K562 (cell line): ENCODE measurements around the gene CRYZ. TPM values are rescaled to one million over a fixed set of nuclear protein-coding genes. Genes with fewer than 3 reads are reported as not detected.

Experiments used
- ATAC-seq: fragments of 200-7000 bp; cut with Tn5 transposase; 3 replicates; pipeline ENCODE4 v1.9.1; 2020; ENCODE audit warnings: moderate library complexity
- BruUV-seq: library from RNA; stranded (reverse); fragments of 400-500 nt; replicated peaks from 2 replicates; lab custom pipeline; 2021; lab: Mats Ljungman, UMichigan
- CTCF ChIA-PET: fragments of 300-600 bp; formaldehyde crosslinking; extraction: SDS; loops from one replicate; lab custom pipeline; 2021; ENCODE audit warnings: low intra/inter-chr PET ratio; lab: Yijun Ruan, JAX
- POLR2A ChIA-PET: fragments of 300-600, 350-650 bp; sonication (Branson Sonifier 250); formaldehyde crosslinking; extraction: SDS; loops from one replicate; lab custom pipeline; 2021; ENCODE audit warnings: antibody characterized with exemption, inconsistent platforms; lab: Yijun Ruan, JAX
- DNase-seq, 4 experiments: peaks; one replicate each; pipeline versions ENCODE4 v3.0.0 to v3.0.0-alpha.2; 2011 to 2018; ENCODE audit warnings: low spot score in 3 of 4, mixed read lengths in 3 of 4; ENCODE audit errors: extremely low read depth in 1 of 4
- FAIRE-seq: peaks from 2 replicates; lab custom pipeline; 2011; peaks lifted over from hg19 to GRCh38; lab: Jason Lieb, UNC
- H2AFZ ChIP-seq: 2 replicates; pipeline ENCODE4 v1.6.0; 2011; ENCODE audit warnings: low read depth, low read length, control low read depth, inconsistent platforms
- H3K27ac ChIP-seq: fragments of 200-600 bp; 3 replicates; pipeline ENCODE4 v1.8.0; 2011; ENCODE audit warnings: low read depth, mild to moderate bottlenecking, control low read depth, inconsistent platforms, low read length, moderate library complexity, mixed read lengths; ENCODE audit errors: extremely low read depth
- H3K27me3 ChIP-seq, 2 experiments: fragments of 300-600 bp in 1 of 2; 2 replicates in 1 of 2; 3 replicates in 1 of 2; pipeline versions ENCODE4 v1.6.0 to v1.8.0; 2011; ENCODE audit warnings: inconsistent platforms in 2 of 2, low read length in 2 of 2, mild to moderate bottlenecking in 1 of 2, mixed read lengths in 1 of 2, moderate library complexity in 1 of 2; ENCODE audit not compliant: control insufficient read depth in 2 of 2, insufficient read depth in 2 of 2
- H3K36me3 ChIP-seq: fragments of 300-600 bp; 3 replicates; pipeline ENCODE4 v1.8.0; 2011; ENCODE audit warnings: mild to moderate bottlenecking, low read length, inconsistent platforms; ENCODE audit not compliant: control insufficient read depth, insufficient read depth
- H3K4me1 ChIP-seq, 2 experiments: fragments of 200-600 bp in 1 of 2; replicated peaks in 1 of 2; 2 replicates in 1 of 2; 3 replicates in 1 of 2; pipeline versions ENCODE4 v1.5.1 to v1.8.0; 2011; ENCODE audit warnings: inconsistent platforms in 2 of 2, low read length in 2 of 2, mild to moderate bottlenecking in 1 of 2, mixed read lengths in 1 of 2, moderate library complexity in 1 of 2; ENCODE audit not compliant: control insufficient read depth in 2 of 2, insufficient read depth in 2 of 2
- H3K4me2 ChIP-seq: 2 replicates; pipeline ENCODE4 v1.6.1; 2011; ENCODE audit warnings: low read length, control low read depth, inconsistent platforms, mixed read lengths; ENCODE audit not compliant: insufficient read depth
- H3K4me3 ChIP-seq: fragments of 200-600 bp; sonication (generic), shearing (Covaris generic); 2 replicates; pipeline ENCODE4 v1.5.1; 2016; ENCODE audit warnings: control low read depth, inconsistent platforms
- H3K79me2 ChIP-seq: fragments of 200-600 bp; 3 replicates; pipeline ENCODE4 v1.8.0; 2011; ENCODE audit warnings: low read length, inconsistent platforms; ENCODE audit not compliant: control insufficient read depth, insufficient read depth
- H3K9ac ChIP-seq, 2 experiments: 2 replicates each; pipeline versions ENCODE4 v1.6.0 to v1.6.1; 2011; ENCODE audit warnings: low read depth in 2 of 2, low read length in 2 of 2, control low read depth in 1 of 2, inconsistent platforms in 1 of 2, mild to moderate bottlenecking in 1 of 2, mixed read lengths in 1 of 2; ENCODE audit not compliant: insufficient read depth in 1 of 2
- H3K9me1 ChIP-seq: one replicate; pipeline ENCODE4 v1.6.0; 2011; ENCODE audit warnings: inconsistent platforms, mild to moderate bottlenecking, low read length, moderate library complexity; ENCODE audit not compliant: control insufficient read depth, insufficient read depth
- H3K9me3 ChIP-seq: replicated peaks from 2 replicates; pipeline ENCODE4 v1.5.1; 2011; ENCODE audit warnings: low read depth, low read length, inconsistent platforms; ENCODE audit not compliant: control insufficient read depth, insufficient read depth
- H4K20me1 ChIP-seq: replicated peaks from 2 replicates; pipeline ENCODE4 v1.6.1; 2011; ENCODE audit warnings: low read length, inconsistent platforms, mixed read lengths; ENCODE audit not compliant: control insufficient read depth, insufficient read depth
- ATF1 ChIP-seq, 2 experiments: fragments of 450-650 bp in 1 of 2; IDR thresholded peaks; 2 replicates each; pipeline ENCODE4 v1.6.1; 2016; ENCODE audit warnings: missing compliant biosample characterization in 1 of 2, missing genetic modification characterization in 1 of 2
- CCAR2 ChIP-seq: fragments of 200-400 bp; formaldehyde crosslinking; IDR thresholded peaks from 2 replicates; pipeline ENCODE4 v1.6.1; 2017; ENCODE audit warnings: mild to moderate bottlenecking, low read depth, low read length
- CLOCK ChIP-seq: fragments of 250-450 bp; sonication (Bioruptor Pico); IDR thresholded peaks from 2 replicates; pipeline ENCODE4 v1.4.0; 2020; ENCODE audit warnings: mild to moderate bottlenecking, moderate library complexity, borderline replicate concordance
- EHMT2 ChIP-seq: fragments of 450-650 bp; IDR thresholded peaks from 2 replicates; pipeline ENCODE4 v1.6.1; 2018; ENCODE audit warnings: antibody characterized with exemption
- FOS ChIP-seq: IDR thresholded peaks from 3 replicates; pipeline ENCODE4 v1.6.1; 2011; ENCODE audit not compliant: insufficient read length; ENCODE audit errors: extremely low read depth
- HCFC1 ChIP-seq: IDR thresholded peaks from 2 replicates; pipeline ENCODE4 v1.6.1; 2012; ENCODE audit warnings: low read depth, low read length, improper control_type of control experiment
- LARP7 ChIP-seq: fragments of 450-650 bp; IDR thresholded peaks from 2 replicates; pipeline ENCODE4 v1.6.1; 2016
- PHF8 ChIP-seq: fragments of 200-600 bp; sonication (generic); IDR thresholded peaks from 2 replicates; pipeline ENCODE4 v1.6.1; 2012; ENCODE audit warnings: mixed run types, mild to moderate bottlenecking, inconsistent platforms, low read length, moderate library complexity, borderline replicate concordance
- SPI1 ChIP-seq: IDR thresholded peaks from 2 replicates; pipeline ENCODE4 v1.6.1; 2011; ENCODE audit warnings: low read depth, low read length, control low read depth, borderline replicate concordance
- ZNF232 ChIP-seq: sonication (generic); formaldehyde crosslinking; IDR thresholded peaks from 2 replicates; pipeline ENCODE4 v1.8.0; 2022; ENCODE audit warnings: mild to moderate bottlenecking, missing genetic modification reagents
- ZNF561 ChIP-seq: fragments of 450-650 bp; formaldehyde crosslinking; conservative IDR thresholded peaks from 2 replicates; pipeline ENCODE4 v1.4.0; 2020; ENCODE audit warnings: mild to moderate bottlenecking, moderate library complexity
- in situ Hi-C: fragments of 300-500 bp; cut with MboI; formaldehyde crosslinking; loops from 4 replicates; pipeline ENCODE4 v1.15.0; 2018; ENCODE audit warnings: inconsistent platforms, mixed read lengths
- intact Hi-C: fragments of 100-400 bp; cut with micrococcal nuclease; formaldehyde crosslinking; loops from 2 replicates; pipeline ENCODE4 v1.14.2; 2022
- polyA plus RNA-seq, 8 experiments: library from polyadenylated mRNA; depleted of rRNA in 4 of 8; stranded (reverse) in 5 of 8; unstranded in 3 of 8; fragments of >200 nt; fragmentation: Nextera tagmentation in 2 of 8; fragmentation: Illumina TruSeq in 1 of 8; extraction: Ambion mirVana in 2 of 8; extraction: Trizol in 1 of 8; gene quantifications; 2 replicates each; pipeline versions ENCODE4 v1.2.1 to v1.2.3, GENCODE V29; 2011 to 2014; ENCODE audit warnings: inconsistent platforms in 1 of 8, missing spikeins in 1 of 8
- total RNA-seq, 7 experiments: library from RNA; depleted of rRNA in 6 of 7; stranded (reverse); fragments of >200 nt in 6 of 7; fragmentation: Illumina TruSeq in 2 of 7; extraction: Trizol in 2 of 7; gene quantifications; 2 replicates each; pipeline versions ENCODE4 v1.2.1 to v1.2.3, GENCODE V29; 2011 to 2021; ENCODE audit warnings: low replicate concordance in 1 of 7

CRYZ gene
- total and polyA plus RNA-seq, 9 of the 15 experiments (the other 6 are each of a cell fraction or from before 2014, with no cell fraction given) = 51.7 to 179 (median 81.4) TPM

GRCh38 chr1:74683656-74684055 lies 49.2 kb downstream of the CRYZ start:
- H3K4me2 ChIP-seq = no peak overlapping the region
- H3K9me3 ChIP-seq = no peaks in the 10 kb centered on the region
- H3K79me2 ChIP-seq = no peaks in the 10 kb centered on the region
- CTCF ChIA-PET = no interaction called here
- H3K9me1 ChIP-seq = no peaks in the 10 kb centered on the region
- ATAC-seq (no peak), DNase-seq (no peak), FAIRE-seq (no peak)
- no peak overlapping the region for H3K9ac ChIP-seq
- in situ Hi-C loops (no loop called here), intact Hi-C loops (no loop called here)
- no peak overlapping the region for H3K27ac ChIP-seq
- H3K4me3 ChIP-seq = no peak overlapping the region
- no TSS peak for BruUV-seq
- no peak overlapping the region for H2AFZ ChIP-seq
- H3K36me3 ChIP-seq = no peaks in the 10 kb centered on the region
- no peaks in the 10 kb centered on the region for H3K4me1 ChIP-seq
- H4K20me1 ChIP-seq = no peaks in the 10 kb centered on the region
- TF ChIP-seq ZNF561 (no peak), CCAR2 (no peak), CLOCK (CRISPR knock-in tag) (no peak), PHF8 (no peak), SPI1 (no peak), EHMT2 (no peak), ZNF232 (CRISPR knock-in tag) (no peak), FOS (no peak), HCFC1 (no peak), ATF1 (CRISPR knock-in tag; IDR thresholded peaks at IDR 0.05) (no peak), ATF1 (tag; IDR thresholded peaks at IDR 0.05) (no peak), LARP7 (no peak)
- POLR2A ChIA-PET = interaction anchor here (0.6 kb wide), 1 partner anchor 75 kb away, joined by 3 read pairs; no protein-coding TSS in a partner anchor
- no peaks in the 10 kb centered on the region for H3K27me3 ChIP-seq
